GM18508 (cell line): ENCODE data around the gene TYRP1.

Experiments
- ATAC-seq: cut with Tn5 transposase; IDR thresholded peaks from one replicate; pipeline ENCODE4 v1.9.1; 2021; ENCODE audit warnings: moderate number of reproducible peaks; ENCODE audit not compliant: insufficient read depth, unreplicated experiment

Gene TYRP1

DNA sequence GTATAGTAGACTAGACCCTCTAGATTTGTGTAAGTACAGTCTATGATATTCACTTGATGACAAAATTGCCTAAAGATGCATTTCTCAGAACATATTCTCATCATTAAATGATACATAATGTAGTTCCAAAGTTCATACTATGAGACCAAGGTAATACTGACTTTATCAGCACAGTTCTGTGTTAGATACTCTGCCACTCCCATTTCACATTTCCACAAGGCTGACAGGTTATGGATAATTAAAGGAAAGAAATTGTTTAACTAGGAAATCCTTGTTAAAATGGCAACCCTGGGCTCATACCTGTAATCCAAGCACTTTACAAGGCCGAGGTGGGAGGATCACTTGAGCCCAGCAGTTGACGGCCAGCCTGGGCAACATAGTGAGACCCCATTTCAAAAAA lies 33.6 kb downstream of the TYRP1 start:
- no peak for ATAC-seq

DNA sequence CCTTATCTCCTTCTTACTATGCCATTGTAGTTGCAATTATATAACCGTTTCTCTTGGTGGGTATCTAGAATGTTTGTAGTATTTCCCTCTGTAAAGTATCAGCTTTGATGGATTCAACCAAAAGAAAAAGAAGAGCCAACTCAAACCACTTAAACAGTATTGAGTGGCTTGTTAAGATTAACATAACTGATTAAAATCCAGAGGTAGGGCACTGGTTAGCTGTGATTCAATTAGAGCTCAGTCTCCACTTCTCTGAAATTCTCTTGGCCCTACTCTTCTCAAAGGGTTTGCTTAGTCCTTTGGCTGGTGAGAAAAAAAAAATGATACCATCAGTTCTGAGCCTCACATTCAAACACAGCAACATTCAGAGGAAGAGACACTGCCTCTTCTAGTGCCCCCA lies 37.0 kb downstream of the TYRP1 start:
- ATAC-seq = no peak

DNA sequence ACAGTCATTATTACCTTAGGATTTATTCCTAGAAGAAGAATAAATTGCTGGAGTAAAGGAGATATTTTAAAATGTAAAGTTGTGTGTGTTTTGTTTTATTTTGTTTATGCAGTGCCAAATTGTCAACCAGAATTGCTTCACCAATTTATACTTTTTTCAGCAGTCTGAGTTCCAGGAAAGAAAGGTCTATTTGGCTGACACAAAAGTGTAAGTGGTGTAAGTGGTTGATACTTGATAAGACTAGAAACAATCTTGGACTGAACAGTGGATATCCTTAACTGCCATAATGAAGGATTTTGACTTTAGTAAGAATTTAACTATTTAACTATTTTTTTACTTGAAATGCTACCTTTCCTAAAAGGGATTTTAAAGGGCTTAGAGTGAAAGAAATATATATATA lies 37.7 kb downstream of the TYRP1 start:
- no peak for ATAC-seq

DNA sequence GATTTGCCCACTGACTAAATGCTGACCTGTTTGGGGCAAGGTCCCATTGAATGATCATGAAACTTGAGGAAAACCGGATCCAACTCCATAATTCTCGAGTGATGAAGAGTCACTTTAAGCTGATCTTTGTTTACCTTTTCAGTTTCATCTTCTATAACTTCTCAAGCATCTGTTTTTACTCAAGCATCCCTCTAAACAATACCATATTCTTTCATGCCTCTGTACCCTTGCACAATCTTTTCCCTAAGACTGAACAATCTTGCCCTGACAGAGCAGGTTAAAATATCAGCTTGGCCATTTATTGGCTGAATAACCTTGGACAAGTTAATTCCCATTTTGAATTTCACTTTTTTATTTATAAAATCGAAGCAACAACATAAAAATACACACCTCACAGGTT lies 39.8 kb downstream of the TYRP1 start:
- no peak for ATAC-seq

DNA sequence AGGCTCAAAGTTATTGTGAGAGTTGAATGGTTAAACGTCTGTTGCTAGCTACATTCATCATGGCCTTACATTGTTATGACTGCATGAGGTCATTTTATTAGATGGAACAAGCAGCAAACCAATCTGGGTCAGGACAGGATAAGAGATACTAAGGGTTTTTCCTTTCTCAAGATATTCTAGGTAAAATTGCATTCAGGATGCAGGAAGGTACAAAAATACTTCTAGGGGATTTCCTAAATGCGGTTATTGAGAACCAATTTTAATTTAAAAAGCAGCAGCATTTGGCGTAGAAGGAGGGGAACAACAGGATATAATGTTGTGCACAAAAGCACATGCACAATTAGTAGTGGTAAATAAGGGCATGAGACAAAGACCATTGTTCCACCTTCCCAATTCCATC lies 42.5 kb downstream of the TYRP1 start:
- no peak for ATAC-seq

DNA sequence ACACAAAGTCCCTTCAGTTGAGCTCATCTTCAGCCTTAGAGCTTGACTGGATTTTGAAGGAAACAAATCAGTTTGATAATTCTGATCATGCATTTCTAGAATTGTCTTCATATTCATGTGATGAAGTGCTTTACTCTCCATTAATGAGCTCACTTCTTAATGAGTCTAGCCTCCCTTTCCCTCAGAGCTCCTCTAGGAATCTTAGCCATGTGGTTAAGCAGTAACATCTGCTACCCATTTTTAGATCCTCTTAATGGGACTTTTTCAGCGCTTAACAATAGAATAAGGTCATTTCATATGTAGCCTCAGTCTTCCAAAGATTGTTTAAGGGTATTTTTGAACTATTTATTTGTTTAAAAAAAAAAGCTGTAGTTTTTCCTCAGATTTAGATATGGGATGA lies 44.7 kb downstream of the TYRP1 start:
- no peak for ATAC-seq

DNA sequence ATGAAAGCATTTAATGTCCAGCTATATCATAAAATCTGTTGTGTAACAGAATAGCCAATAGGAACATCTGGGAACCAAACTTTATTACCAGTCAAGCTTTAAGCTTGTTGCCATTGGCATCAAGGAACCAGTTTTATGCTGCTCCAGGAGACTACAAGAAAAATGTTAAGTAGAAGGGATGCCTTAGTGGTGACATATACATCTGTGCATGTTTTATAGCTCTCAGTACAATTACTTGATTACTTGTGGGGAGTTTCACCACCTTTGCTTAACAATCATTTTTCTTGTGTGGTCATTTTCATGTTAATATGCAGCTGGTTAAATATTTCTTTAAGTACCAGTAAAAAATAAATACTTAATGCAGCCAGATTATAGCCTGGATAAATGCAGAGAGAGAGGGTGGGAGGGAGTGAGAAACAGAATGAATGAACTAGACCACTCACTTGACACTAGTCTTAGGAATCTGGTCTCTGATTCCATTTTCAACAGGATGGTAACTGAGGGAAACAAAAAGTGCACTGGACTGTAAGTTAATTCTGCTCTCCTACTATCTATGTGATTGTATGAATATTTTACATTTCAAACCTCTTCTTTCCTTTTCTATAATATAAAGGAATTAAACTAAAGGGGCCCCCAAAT lies 45.9 kb downstream of the TYRP1 start:
- ATAC-seq = no peak

DNA sequence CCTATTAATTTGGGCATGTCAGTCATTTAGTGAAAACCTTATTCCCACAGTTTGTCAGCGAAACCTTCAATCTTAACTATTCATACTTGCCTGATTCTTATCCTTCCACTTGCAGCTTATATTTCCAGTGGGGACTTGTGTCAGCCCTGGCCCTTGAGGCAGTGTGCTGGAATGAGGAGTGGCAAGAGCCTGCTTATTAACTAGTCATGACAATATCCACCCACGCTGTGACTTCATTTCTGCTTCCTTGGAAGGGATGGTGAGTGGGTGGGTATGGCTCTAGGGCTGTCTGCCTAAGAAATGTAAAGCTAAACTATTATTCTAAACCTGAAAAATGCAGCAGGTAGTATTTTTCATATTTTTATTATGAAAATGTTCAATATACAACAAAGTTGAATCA lies 47.7 kb downstream of the TYRP1 start:
- no peak for ATAC-seq

DNA sequence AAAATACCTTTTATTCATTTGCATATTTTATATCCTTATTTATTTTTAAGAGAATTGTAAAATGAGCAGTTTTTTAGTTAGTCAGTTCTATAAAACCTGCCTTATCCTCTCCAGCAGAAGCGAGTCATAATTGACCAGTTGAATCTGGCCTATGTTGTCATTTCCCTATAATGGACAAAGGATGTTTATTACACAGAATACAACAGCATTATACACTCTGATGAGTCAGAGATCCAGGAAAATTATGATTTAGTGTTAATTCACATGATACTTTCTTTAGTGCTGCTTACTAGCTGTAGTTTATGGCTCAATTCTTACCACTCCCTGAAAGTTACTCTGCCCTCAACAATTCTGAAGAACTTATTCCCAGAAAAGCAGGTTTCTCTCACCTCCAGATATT lies 54.8 kb downstream of the TYRP1 start:
- ATAC-seq = no peak

DNA sequence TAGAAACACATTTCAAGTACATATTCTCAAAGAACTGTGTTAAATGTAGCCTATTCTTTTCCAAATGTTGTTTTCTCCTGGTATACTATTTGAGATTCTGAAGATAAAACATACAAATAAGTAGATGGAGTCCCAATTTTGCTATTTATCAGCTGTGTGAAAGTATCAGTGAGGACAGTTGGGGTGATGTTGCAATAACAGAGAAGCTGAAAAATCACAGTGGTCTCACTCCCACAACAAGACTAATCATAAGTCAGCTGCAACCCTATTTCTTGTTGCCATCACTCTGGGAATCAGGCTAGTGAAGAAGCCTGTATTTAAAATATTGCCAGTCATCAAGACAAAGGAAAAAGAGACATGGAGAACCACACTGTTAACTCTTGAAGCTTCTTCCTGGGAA lies 55.8 kb downstream of the TYRP1 start:
- ATAC-seq = no peak

DNA sequence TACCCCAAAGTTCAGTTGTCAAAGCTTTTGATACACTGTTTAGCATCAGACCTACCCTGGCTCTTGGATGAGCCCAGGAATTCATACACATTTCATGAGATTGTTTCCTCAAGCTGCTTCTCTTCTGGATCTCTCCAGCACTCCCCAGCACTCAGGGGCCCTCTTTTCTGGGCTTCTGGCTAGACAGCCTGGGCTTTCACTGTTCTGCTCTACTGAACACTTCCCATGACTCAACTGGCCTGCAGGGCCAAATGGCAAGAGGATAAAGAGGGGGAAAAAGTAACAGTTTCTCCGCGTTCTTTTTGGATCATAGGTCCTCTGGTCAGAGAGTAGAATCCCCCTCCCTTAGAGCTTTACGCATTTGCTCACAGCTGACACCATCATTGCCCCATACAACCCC lies 60.7 kb downstream of the TYRP1 start:
- no peak for ATAC-seq

DNA sequence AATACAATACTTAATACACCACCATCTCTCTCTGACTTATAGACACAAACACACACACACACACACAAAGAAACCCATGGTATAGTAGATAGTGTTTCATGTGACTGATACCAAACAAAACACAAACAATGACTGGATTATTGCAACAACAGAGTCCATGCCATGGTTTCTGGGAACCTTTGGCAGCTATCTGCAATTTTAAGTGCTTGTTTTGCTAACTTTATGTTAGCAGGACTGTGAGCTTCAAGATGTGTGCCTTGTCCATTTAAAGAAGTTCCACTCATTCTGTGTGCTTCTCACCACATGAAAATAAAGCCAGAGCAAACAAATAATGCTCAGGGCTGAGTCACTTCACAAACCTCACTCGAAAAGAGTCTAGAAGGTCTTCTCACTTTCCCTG lies 66.6 kb downstream of the TYRP1 start:
- no peak for ATAC-seq
